Progenitor cell of endocrine pancreas (in vitro differentiated cells): ENCODE results near the gene TAF6L. TPM values are rescaled to one million over a fixed set of nuclear protein-coding genes. Genes with fewer than 3 reads are reported as not detected.
"Not testable (repeated sequence)": the region's sequence is repeated elsewhere in the genome, so short reads cannot be mapped to it uniquely, and the experiment has no call there.

Experiments
- DNase-seq: peaks from one replicate; pipeline ENCODE4 v3.0.0; 2021; ENCODE audit warnings: low spot score; ENCODE audit not compliant: unreplicated experiment
- H3K27ac Mint-ChIP-seq: 2 replicates; pipeline ENCODE4 v1.8.0; 2021; ENCODE audit warnings: mild to moderate bottlenecking, moderate library complexity, mixed read lengths
- H3K27me3 Mint-ChIP-seq: 2 replicates; pipeline ENCODE4 v1.8.0; 2021; ENCODE audit warnings: mixed read lengths
- H3K36me3 Mint-ChIP-seq: 2 replicates; pipeline ENCODE4 v1.8.0; 2022; ENCODE audit warnings: mixed read lengths; ENCODE audit not compliant: insufficient read depth
- H3K4me1 Mint-ChIP-seq: 2 replicates; pipeline ENCODE4 v1.8.0; 2021; ENCODE audit warnings: low read depth, mixed read lengths
- H3K4me3 Mint-ChIP-seq: 2 replicates; pipeline ENCODE4 v1.8.0; 2021; ENCODE audit warnings: low read depth, mild to moderate bottlenecking, moderate library complexity, mixed read lengths
- H3K9me3 Mint-ChIP-seq: 2 replicates; pipeline ENCODE4 v1.8.0; 2021; ENCODE audit warnings: low read depth, mixed read lengths
- total RNA-seq: library from RNA; stranded (reverse); gene quantifications from 2 replicates; pipeline ENCODE4 v1.2.1, GENCODE V29; 2021
- TF ChIP-seq, protein P1 (sequence below): fragments of 200-600 bp; sonication (generic); IDR thresholded peaks from one replicate; pipeline ENCODE4 v1.5.0; 2021; ENCODE audit warnings: antibody characterized with exemption, mild to moderate bottlenecking; ENCODE audit not compliant: unreplicated experiment

The TAF6L gene
- total RNA-seq, 1 donor from 2014 or later, result 52.3 TPM

DNA sequence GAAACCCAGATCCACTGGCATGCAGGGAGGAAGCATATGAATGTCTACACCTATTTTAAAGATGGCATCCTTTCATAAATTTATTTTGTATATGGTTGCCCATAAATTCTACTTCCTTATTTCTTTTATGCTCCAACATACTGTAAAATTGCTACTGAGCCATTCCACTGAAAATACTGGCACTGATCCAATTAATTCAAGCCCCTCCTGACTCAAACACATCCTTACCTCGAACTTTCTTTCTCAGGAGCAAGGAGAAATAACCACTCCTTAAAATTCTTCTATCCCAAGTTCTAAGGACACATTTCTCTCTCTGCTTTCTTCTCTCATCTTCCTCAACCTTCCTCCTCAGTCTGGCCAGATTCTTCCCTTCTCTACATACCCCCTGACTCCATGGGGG is 39.6 kb downstream of the TAF6L start:
- H3K27ac Mint-ChIP-seq, result no peak overlapping the region
- H3K9me3 Mint-ChIP-seq, result no peaks in the 10 kb centered on the region
- DNase-seq, result no peak
- TF ChIP-seq, protein P1, sequence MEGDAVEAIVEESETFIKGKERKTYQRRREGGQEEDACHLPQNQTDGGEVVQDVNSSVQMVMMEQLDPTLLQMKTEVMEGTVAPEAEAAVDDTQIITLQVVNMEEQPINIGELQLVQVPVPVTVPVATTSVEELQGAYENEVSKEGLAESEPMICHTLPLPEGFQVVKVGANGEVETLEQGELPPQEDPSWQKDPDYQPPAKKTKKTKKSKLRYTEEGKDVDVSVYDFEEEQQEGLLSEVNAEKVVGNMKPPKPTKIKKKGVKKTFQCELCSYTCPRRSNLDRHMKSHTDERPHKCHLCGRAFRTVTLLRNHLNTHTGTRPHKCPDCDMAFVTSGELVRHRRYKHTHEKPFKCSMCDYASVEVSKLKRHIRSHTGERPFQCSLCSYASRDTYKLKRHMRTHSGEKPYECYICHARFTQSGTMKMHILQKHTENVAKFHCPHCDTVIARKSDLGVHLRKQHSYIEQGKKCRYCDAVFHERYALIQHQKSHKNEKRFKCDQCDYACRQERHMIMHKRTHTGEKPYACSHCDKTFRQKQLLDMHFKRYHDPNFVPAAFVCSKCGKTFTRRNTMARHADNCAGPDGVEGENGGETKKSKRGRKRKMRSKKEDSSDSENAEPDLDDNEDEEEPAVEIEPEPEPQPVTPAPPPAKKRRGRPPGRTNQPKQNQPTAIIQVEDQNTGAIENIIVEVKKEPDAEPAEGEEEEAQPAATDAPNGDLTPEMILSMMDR, result no peak
- H3K4me1 Mint-ChIP-seq, result peaks cover 4% of the 10 kb centered on the region
- no peaks in the 10 kb centered on the region for H3K36me3 Mint-ChIP-seq
- H3K4me3 Mint-ChIP-seq, result no peak overlapping the region
- H3K27me3 Mint-ChIP-seq, result no peaks in the 10 kb centered on the region

DNA sequence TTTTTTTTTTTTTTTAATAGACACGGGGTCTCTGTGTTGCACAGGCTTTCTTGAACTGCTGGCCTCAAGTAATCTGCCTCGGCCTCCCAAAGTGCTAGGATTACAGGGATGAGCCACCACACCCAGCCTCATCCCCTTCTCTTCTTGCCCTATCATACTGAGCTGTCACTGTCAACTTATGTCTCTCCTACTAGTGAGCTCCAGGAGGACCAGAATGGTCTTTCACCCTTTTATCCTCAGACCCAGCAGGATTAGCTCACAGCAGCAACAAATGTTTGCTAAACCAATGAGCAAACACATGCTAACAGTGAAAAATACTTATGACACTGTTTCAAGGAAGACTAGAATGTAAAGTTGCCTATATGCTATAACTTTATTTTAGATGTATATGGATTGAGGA is 40.5 kb downstream of the TAF6L start:
- DNase-seq, result no peak
- Mint-ChIP-seq H3K36me3 (no peaks in the 10 kb centered on the region), H3K27ac (no peak overlapping the region), H3K4me1 (no peaks in the 10 kb centered on the region), H3K9me3 (no peaks in the 10 kb centered on the region), H3K27me3 (no peaks in the 10 kb centered on the region), H3K4me3 (no peak overlapping the region)
- TF ChIP-seq, protein P1, result no peak

DNA sequence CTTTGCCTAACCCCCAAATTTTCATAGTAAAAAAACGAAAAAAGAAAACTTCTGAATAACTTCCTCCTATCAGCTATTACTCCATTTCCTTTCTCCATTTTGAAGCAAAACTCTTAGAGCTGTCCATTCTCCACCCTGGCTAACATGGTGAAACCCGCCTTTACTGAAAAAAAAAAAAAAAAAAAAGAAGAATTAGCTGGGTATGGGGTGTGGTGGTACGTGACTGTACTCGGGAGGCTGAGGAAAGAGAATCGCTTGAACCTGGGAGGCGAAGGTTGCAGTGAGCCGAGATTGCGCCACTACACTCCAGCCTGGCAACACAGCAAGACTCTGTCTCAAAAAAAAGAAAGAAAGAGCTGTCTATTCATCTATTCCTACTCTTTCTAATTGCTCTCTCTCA is 45.4 kb downstream of the TAF6L start:
- Mint-ChIP-seq H3K36me3 (peaks cover 9% of the 10 kb centered on the region), H3K4me3 (no peak overlapping the region), H3K4me1 (no peaks in the 10 kb centered on the region), H3K27me3 (no peaks in the 10 kb centered on the region), H3K27ac (no peak overlapping the region), H3K9me3 (no peaks in the 10 kb centered on the region)
- DNase-seq, result no peak
- TF ChIP-seq, protein P1, result no peak

DNA sequence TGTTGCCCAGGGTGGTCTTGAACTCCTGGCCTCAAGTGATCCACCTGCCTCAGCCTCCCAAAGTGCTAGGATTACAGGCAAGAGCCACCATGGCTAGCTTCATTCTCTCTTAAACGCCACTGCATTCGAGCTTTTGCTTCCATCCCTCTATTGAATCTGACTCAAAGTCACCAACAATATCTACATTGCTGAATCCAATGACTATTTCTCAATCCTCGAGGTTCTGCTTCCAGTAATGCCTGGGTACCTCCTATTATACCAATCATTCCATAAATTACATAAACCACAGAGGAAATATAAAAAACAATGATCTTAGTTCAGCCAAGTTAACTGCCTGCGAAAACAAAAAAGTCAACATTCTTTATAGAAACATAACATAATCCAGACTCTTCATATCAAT is 45.9 kb downstream of the TAF6L start:
- no peak for DNase-seq
- no peak overlapping the region for H3K27ac Mint-ChIP-seq
- TF ChIP-seq, protein P1, result no peak
- H3K36me3 Mint-ChIP-seq, result peaks cover 9% of the 10 kb centered on the region
- H3K4me1 Mint-ChIP-seq, result no peaks in the 10 kb centered on the region
- no peaks in the 10 kb centered on the region for H3K9me3 Mint-ChIP-seq
- no peak overlapping the region for H3K4me3 Mint-ChIP-seq
- no peaks in the 10 kb centered on the region for H3K27me3 Mint-ChIP-seq

DNA sequence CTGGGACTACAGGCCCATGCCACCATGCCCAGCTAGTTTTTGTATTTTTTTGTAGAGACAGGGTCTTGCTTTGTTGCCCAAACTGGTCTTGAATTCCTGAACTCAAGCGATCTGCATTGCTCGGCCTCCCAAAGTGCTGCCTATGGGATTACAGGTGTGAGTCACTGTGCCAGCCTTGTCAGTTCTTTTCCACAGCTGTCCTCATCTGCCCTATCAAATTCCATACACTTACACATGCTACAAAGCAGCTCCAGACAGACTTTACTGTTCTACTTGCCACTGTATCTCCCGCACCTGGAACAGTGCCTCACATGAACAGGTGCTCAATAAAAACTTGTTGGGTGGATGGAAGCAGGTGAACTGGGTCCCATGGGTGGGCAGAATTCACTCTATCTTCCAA is 52.5 kb downstream of the TAF6L start:
- TF ChIP-seq, protein P1, result no peak
- H3K9me3 Mint-ChIP-seq, result no peaks in the 10 kb centered on the region
- no peak overlapping the region for H3K27ac Mint-ChIP-seq
- H3K4me1 Mint-ChIP-seq, result no peaks in the 10 kb centered on the region
- DNase-seq, result no peak
- H3K4me3 Mint-ChIP-seq, result no peak overlapping the region
- peaks cover 35% of the 10 kb centered on the region for H3K36me3 Mint-ChIP-seq
- H3K27me3 Mint-ChIP-seq, result no peaks in the 10 kb centered on the region

DNA sequence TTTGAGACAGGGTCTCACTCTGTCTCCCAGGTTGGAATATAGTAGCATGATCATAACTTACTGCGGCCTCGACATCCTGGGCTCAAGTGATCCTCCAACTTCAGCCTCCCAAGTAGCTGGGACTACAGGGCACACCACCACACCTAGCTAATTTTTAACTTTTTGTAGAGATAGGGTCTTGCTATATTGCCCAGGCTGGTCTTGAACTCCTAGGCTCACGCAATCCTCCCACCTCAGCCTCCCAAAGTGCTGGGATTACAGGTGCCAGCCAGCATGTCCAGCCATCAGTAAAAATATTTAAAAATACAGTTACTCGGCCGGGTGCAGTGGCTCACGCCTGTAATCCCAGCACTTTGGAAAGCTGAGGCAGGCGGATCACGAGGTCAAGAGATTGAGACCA is 56.9 kb downstream of the TAF6L start:
- not testable (repeated sequence) for DNase-seq, H3K27me3 Mint-ChIP-seq
- H3K36me3 Mint-ChIP-seq, result peaks cover 23% of the 10 kb centered on the region

More for the DNA sequence above, 56.9 kb downstream of the TAF6L start:
- H3K27ac Mint-ChIP-seq, H3K4me3 Mint-ChIP-seq, H3K9me3 Mint-ChIP-seq: not testable (repeated sequence)
- H3K4me1 Mint-ChIP-seq, result peaks cover 14% of the 10 kb centered on the region
